GM18868 (cell line): ENCODE results near the gene TRPC3.

Experiments
- ATAC-seq: cut with Tn5 transposase; IDR thresholded peaks from one replicate; pipeline ENCODE4 v1.9.1; 2021; ENCODE audit warnings: mild to moderate bottlenecking, moderate library complexity; ENCODE audit not compliant: unreplicated experiment

Gene TRPC3

GRCh38 chr4:121876070-121876469, 75.8 kb downstream of the TRPC3 start:
- no peak for ATAC-seq

DNA sequence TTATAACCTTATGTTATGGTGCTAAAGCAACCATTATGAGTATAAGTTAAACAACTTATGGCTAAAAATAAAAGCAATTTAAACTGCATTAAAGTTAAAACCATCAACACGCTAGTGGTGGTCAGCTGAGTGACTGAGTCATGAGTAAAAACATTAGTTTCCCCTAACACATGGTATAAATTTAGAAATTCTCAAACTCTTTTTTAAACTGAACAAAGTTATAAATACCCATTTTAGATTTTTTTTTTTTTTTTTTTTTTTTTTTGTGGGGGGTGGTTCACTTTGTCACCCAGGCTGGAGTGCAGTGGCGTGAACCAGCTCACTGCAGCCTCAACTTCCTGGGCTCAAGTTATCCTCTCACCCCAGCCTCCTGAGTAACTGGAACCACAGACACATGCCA, 76.2 kb downstream of the TRPC3 start:
- peak; percentile 46 for ATAC-seq

DNA sequence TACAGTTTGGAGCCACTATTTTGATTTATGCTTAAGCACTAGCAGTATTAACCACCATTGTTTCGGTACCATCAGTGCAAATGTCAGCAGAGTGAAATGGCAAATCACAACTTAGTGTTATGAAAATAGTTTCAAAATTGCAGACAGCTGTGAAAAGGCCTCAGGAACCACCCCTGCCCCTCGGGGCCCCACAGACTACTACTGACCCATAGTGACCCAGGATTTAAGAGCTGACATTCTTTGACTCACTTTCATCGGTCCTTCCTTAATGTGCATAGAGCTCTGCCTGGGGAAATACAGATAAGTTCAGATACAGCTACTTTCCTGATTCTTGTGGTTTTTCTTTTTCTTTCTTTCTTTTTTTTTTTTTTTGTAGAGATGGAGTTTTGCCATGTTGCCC, 78.3 kb downstream of the TRPC3 start:
- ATAC-seq: peak; percentile 7

DNA sequence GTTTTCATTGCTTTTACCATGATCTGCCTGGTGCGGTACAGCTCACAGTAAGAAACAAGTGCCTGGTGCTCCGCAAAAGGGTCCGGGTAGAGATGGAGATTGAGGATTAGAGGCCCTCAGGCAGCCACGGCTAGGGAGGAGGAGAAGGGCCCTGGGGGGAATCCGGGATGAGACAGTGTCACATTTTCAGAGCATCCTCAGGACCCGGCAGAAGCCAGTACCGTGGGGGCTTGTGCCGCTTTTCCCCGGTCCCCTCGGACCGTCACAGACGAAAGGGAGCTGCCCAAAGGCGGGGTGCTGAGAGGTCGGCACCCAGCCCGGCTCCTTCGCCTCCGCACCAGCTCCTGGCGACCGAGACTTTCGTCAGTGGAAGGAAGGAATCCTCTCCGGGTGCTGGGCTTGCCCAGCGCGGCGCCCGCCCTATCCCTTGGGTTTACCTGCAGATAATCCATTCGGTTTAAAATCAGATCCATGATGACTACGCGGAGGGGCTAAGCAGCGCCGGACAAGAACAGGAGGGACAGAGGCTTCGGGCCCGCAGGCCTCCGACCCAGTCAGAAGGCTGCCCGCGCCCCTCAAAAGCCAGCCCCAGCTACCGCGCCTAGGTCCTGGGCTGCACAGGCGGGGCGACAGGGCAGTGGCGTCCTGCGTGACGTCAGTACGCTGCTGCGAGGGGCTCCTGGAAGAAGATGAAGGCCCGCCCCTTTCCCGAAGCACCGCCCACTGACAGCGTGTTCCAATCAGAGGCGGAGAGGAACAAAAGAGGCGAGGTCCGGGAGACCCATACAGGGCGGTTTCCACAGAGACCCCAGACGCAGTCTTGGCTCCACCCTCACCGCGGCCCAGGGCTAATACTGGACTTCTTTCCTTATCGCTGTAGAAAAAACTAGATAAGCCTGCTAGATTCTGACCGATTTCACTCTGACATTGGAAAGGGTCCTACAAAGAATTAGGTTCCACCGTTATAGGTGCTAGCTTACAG, 81.7 kb downstream of the TRPC3 start, which contains the start of gene BBS7:
Gene BBS7, minus strand, starts transcription at position 634 of the 982 bp plus-strand sequence. Its CDS starts 161 bp downstream, at position 473.
- ATAC-seq: peak; percentile 99

DNA sequence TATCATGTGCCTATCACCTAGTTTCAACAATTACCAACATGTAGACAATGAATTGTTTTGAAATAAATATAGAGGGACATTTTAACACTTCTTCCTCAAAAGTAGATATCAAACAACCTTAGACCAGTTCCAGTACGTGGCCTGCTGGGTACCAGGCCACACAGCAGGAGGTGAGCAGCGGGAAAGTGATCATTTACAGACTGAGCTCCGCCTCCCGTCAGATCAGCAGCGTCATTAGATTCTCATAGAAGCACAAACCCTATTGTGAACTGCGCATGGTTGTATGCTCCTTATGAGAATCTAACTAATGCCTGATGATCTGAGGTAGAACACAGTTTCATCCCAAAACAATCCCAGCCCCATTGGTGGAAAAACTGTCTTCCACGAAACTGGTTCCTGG, 88.1 kb downstream of the TRPC3 start:
- ATAC-seq: no peak

DNA sequence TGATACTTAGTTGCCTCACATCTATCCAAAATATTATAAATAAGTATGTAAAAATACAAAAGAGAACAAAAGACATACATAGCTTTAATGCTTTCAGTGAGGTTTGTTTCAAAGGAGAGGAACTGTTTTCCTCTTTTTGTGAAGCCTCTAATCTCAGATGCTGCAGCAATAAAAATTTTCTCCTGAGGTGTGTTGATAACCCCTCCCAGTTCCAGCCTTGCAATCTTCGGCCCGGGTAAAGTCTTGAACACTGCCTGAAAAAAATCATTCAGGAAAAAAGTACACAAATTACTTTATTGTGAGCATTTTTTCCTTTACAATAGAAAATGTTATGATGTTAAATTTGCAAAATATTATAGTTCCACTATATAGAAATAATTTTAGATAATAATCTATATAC, 90.4 kb downstream of the TRPC3 start:
- no peak for ATAC-seq

DNA sequence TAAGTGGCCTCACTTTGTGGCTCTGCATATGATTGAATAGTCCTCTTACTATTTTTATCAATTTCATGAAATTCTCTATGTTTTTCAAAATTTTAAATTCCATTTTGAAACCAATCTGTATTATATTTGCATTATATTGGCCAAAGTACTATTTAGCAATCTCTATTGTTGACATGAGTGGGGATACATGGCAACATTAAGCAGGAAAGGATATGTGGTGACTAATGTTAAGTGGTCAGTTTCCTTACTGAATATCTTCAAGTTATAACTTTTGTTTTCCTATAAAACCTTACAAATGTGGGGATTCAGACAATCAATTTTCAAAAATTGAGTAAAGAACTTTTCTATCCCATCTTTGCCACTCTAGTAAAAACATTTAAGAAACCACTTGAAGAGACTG, 91.7 kb downstream of the TRPC3 start:
- ATAC-seq: no peak

- ATAC-seq: no peak
Observed at GRCh38 chr4:121851354-121851753, 100.5 kb downstream of the TRPC3 start.

GRCh38 chr4:121846662-121847061, 105.2 kb downstream of the TRPC3 start:
- no peak for ATAC-seq

DNA sequence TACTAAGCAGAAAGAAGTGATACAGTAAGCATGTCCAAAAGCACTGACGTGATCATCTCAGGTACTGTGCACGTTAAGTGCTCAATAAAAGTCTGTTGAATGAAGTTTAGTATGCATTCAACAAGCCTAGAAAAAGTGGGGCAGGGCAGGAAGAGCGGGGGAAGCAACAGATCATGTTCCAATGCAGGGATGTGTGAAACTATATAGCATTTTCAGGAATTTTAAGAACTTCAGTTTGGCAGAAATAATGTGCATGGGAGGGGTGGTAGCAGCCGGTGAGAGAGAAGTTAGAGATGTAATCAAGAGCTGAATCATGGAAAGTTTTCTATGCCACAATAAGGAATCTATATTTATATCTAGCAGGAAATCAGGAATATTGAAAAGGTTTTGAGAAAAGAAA, 109.0 kb downstream of the TRPC3 start:
- no peak for ATAC-seq

GRCh38 chr4:121838136-121838535, 113.7 kb downstream of the TRPC3 start:
- ATAC-seq: no peak

DNA sequence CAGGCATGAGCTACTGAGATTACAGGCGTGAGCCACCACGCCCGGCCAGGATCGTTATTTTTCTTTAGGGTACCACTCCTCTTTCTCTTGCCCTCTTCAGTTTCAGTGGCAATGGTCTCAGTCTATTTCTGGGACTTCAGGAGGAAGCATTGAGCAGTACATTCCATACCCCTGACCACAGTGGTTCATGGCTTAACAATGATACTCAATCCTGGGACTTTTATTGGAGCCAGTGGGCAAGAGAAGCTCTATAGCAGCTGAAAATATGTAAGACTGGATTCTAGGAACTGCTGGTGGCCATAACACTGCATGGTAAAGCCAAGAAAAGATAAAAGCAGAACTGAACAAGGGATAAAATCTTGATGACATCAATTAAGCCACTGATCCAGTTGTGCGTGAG, 122.3 kb downstream of the TRPC3 start:
- ATAC-seq: no peak
